SK-N-SH (cell line): Measurements from ENCODE around the gene PRKN. TPM values are rescaled to one million over a fixed set of nuclear protein-coding genes. Genes with fewer than 3 reads are reported as not detected.

Experiments
- CTCF ChIA-PET: fragments of 300-600, 350-600 bp; formaldehyde crosslinking; extraction: SDS; loops from one replicate; lab custom pipeline; 2021; lab: Yijun Ruan, JAX
- POLR2A ChIA-PET: fragments of 350-600 bp; sonication (Branson Sonifier 250); formaldehyde crosslinking; extraction: SDS; loops from one replicate; lab custom pipeline; 2020; ENCODE audit warnings: antibody characterized with exemption, inconsistent platforms; lab: Yijun Ruan, JAX
- DNase-seq: peaks from one replicate; pipeline ENCODE4 v3.0.0; 2012
- H2AFZ ChIP-seq: fragments of 200-600 bp; sonication (generic); 2 replicates; pipeline ENCODE4 v1.8.1; 2016; ENCODE audit warnings: antibody characterized with exemption, mild to moderate bottlenecking, low read depth
- H3F3A ChIP-seq: fragments of 200-600 bp; sonication (generic); replicated peaks from 2 replicates; pipeline ENCODE3; 2016; ENCODE audit warnings: antibody characterized with exemption, mild to moderate bottlenecking; ENCODE audit not compliant: insufficient read depth
- H3K27ac ChIP-seq, 2 experiments: fragments of 200-500 bp in 1 of 2; fragments of 200-600 bp in 1 of 2; sonication (Bioruptor generic) in 1 of 2; sonication (generic), shearing (Covaris generic) in 1 of 2; 2 replicates each; pipeline versions ENCODE4 v1.5.1 to v1.6.1; 2014 to 2016; ENCODE audit warnings: low read depth in 2 of 2, inconsistent platforms in 1 of 2, low read length in 1 of 2, mild to moderate bottlenecking in 1 of 2, mixed read lengths in 1 of 2
- H3K27me3 ChIP-seq: fragments of 200-600 bp; sonication (generic), shearing (Covaris generic); 2 replicates; pipeline ENCODE4 v1.6.1; 2016; ENCODE audit warnings: mixed run types; ENCODE audit not compliant: insufficient read depth
- H3K36me3 ChIP-seq, 2 experiments: fragments of 200-500 bp in 1 of 2; fragments of 200-600 bp in 1 of 2; sonication (Bioruptor generic) in 1 of 2; sonication (generic) in 1 of 2; replicated peaks in 1 of 2; 2 replicates each; pipeline versions ENCODE3 to v1.5.1; 2014 to 2016; ENCODE audit warnings: low read length in 1 of 2, mild to moderate bottlenecking in 1 of 2; ENCODE audit not compliant: insufficient read depth in 2 of 2, control insufficient read depth in 1 of 2
- H3K4me1 ChIP-seq, 2 experiments: fragments of 200-500 bp in 1 of 2; fragments of 200-600 bp in 1 of 2; sonication (Bioruptor generic) in 1 of 2; sonication (generic), shearing (Covaris generic) in 1 of 2; 2 replicates each; pipeline versions ENCODE4 v1.5.1 to v1.6.1; 2014 to 2016; ENCODE audit warnings: low read depth in 1 of 2, low read length in 1 of 2, mixed run types in 1 of 2; ENCODE audit not compliant: insufficient read depth in 2 of 2, control insufficient read depth in 1 of 2
- H3K4me2 ChIP-seq: fragments of 200-600 bp; sonication (generic), shearing (Covaris generic); 2 replicates; pipeline ENCODE4 v1.6.1; 2017; ENCODE audit warnings: mixed run types
- H3K4me3 ChIP-seq, 2 experiments: fragments of 200-500 bp in 1 of 2; fragments of 200-600 bp in 1 of 2; sonication (Bioruptor generic) in 1 of 2; sonication (generic), shearing (Covaris generic) in 1 of 2; 2 replicates each; pipeline versions ENCODE4 v1.5.1 to v1.8.1; 2014 to 2016; ENCODE audit warnings: low read depth in 2 of 2, inconsistent platforms in 1 of 2, low read length in 1 of 2, mild to moderate bottlenecking in 1 of 2, mixed read lengths in 1 of 2, moderate library complexity in 1 of 2
- H3K79me2 ChIP-seq: fragments of 200-600 bp; sonication (generic); 2 replicates; pipeline ENCODE4 v1.8.1; 2017; ENCODE audit warnings: mild to moderate bottlenecking; ENCODE audit not compliant: insufficient read depth
- H3K9ac ChIP-seq: fragments of 200-600 bp; sonication (generic); 2 replicates; pipeline ENCODE4 v1.6.1; 2017; ENCODE audit warnings: mixed run types
- H3K9me2 ChIP-seq: fragments of 200-600 bp; sonication (generic); 2 replicates; pipeline ENCODE4 v1.6.1; 2017; ENCODE audit warnings: mixed run types
- H3K9me3 ChIP-seq: fragments of 200-600 bp; sonication (generic); 2 replicates; pipeline ENCODE4 v1.6.1; 2017; ENCODE audit warnings: mixed run types, mild to moderate bottlenecking, moderate library complexity
- H4K20me1 ChIP-seq: fragments of 200-600 bp; sonication (generic); 2 replicates; pipeline ENCODE4 v1.6.1; 2017; ENCODE audit warnings: mild to moderate bottlenecking, mixed run types; ENCODE audit not compliant: insufficient read depth
- CHD2 ChIP-seq: fragments of 150-350 bp; IDR thresholded peaks from 2 replicates; pipeline ENCODE4 v1.6.1; 2018; ENCODE audit warnings: low read length; ENCODE audit not compliant: partially characterized antibody
- ELF1 ChIP-seq: IDR thresholded peaks from 2 replicates; pipeline ENCODE4 v1.4.0; 2012
- EZH2phosphoT487 ChIP-seq: fragments of 200-600 bp; sonication (generic); IDR thresholded peaks from 2 replicates; pipeline ENCODE4 v1.6.1; 2017; ENCODE audit warnings: low read depth, mixed run types, mild to moderate bottlenecking, antibody characterized with exemption, moderate library complexity, borderline replicate concordance
- FOSL2 ChIP-seq: IDR thresholded peaks from 2 replicates; pipeline ENCODE4 v1.4.0; 2012; ENCODE audit warnings: low read depth, mild to moderate bottlenecking, moderate library complexity, borderline replicate concordance
- GABPA ChIP-seq: IDR thresholded peaks from 2 replicates; pipeline ENCODE4 v1.4.0; 2012; ENCODE audit warnings: low read depth, mild to moderate bottlenecking
- GATA2 ChIP-seq: sonication (generic); formaldehyde crosslinking; IDR thresholded peaks from 2 replicates; pipeline ENCODE4 v1.5.0; 2020; ENCODE audit warnings: mild to moderate bottlenecking, missing genetic modification reagents
- JUND ChIP-seq: IDR thresholded peaks from 2 replicates; pipeline ENCODE4 v1.4.0; 2012
- MEF2A ChIP-seq: IDR thresholded peaks from 2 replicates; pipeline ENCODE4 v1.4.0; 2012; ENCODE audit warnings: low read depth, borderline replicate concordance
- NFIC ChIP-seq: IDR thresholded peaks from 2 replicates; pipeline ENCODE4 v1.4.0; 2012; ENCODE audit warnings: borderline replicate concordance
- NRF1 ChIP-seq: IDR thresholded peaks from 2 replicates; pipeline ENCODE4 v1.6.1; 2012; ENCODE audit warnings: low read depth, mild to moderate bottlenecking, low read length
- POLR2AphosphoS5 ChIP-seq: IDR thresholded peaks from 2 replicates; pipeline ENCODE4 v1.6.1; 2012; ENCODE audit warnings: low read depth, low read length
- TCF12 ChIP-seq: IDR thresholded peaks from 2 replicates; pipeline ENCODE4 v1.4.0; 2012
- TEAD4 ChIP-seq: IDR thresholded peaks from 2 replicates; pipeline ENCODE4 v1.4.0; 2012; ENCODE audit warnings: mild to moderate bottlenecking, borderline replicate concordance; ENCODE audit not compliant: insufficient read depth
- USF1 ChIP-seq: IDR thresholded peaks from 2 replicates; pipeline ENCODE4 v1.4.0; 2012; ENCODE audit warnings: low read depth, borderline replicate concordance
- YY1 ChIP-seq: IDR thresholded peaks from 2 replicates; pipeline ENCODE4 v1.4.0; 2012; ENCODE audit warnings: low read depth, mild to moderate bottlenecking
- WGBS: methylation state at CpG from one replicate; pipeline ENCODE4 v1.1.6; 2017; ENCODE audit warnings: low lambda C conversion rate; 5-methylcytosine and 5-hydroxymethylcytosine counted together
- polyA plus RNA-seq, 3 experiments: library from polyadenylated mRNA; depleted of rRNA; stranded (reverse); fragments of >200 nt; gene quantifications; 2 replicates each; pipeline ENCODE4 v1.2.3, GENCODE V29; 2012
- TF ChIP-seq, protein P1 (sequence below): fragments of 200-600 bp; sonication (generic); IDR thresholded peaks from 2 replicates; pipeline ENCODE4 v1.6.1; 2017; ENCODE audit warnings: antibody characterized with exemption, mild to moderate bottlenecking, moderate library complexity
- TF ChIP-seq, protein P2 (sequence below): fragments of 150-350 bp; IDR thresholded peaks from 2 replicates; pipeline ENCODE4 v1.6.1; 2017; ENCODE audit warnings: antibody characterized with exemption, low read length, low read depth, borderline replicate concordance

The PRKN gene
- polyA plus RNA-seq, 1 of the 3 experiments (the other 2 are of a cell fraction): 0.76 TPM

GRCh38 chr6:161908872-161909271 is 818.7 kb downstream of the PRKN start (continued):
- TF ChIP-seq, protein P1, sequence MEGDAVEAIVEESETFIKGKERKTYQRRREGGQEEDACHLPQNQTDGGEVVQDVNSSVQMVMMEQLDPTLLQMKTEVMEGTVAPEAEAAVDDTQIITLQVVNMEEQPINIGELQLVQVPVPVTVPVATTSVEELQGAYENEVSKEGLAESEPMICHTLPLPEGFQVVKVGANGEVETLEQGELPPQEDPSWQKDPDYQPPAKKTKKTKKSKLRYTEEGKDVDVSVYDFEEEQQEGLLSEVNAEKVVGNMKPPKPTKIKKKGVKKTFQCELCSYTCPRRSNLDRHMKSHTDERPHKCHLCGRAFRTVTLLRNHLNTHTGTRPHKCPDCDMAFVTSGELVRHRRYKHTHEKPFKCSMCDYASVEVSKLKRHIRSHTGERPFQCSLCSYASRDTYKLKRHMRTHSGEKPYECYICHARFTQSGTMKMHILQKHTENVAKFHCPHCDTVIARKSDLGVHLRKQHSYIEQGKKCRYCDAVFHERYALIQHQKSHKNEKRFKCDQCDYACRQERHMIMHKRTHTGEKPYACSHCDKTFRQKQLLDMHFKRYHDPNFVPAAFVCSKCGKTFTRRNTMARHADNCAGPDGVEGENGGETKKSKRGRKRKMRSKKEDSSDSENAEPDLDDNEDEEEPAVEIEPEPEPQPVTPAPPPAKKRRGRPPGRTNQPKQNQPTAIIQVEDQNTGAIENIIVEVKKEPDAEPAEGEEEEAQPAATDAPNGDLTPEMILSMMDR: no peak
- TF ChIP-seq GATA2 (CRISPR knock-in tag): no peak
- TF ChIP-seq, protein P2, sequence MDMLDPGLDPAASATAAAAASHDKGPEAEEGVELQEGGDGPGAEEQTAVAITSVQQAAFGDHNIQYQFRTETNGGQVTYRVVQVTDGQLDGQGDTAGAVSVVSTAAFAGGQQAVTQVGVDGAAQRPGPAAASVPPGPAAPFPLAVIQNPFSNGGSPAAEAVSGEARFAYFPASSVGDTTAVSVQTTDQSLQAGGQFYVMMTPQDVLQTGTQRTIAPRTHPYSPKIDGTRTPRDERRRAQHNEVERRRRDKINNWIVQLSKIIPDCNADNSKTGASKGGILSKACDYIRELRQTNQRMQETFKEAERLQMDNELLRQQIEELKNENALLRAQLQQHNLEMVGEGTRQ: no peak
- TF ChIP-seq YY1: no peak
- TF ChIP-seq GABPA: no peak

GRCh38 chr6:161906571-161906970 is 821.0 kb downstream of the PRKN start:
- ChIA-PET CTCF (no interaction called here), POLR2A (no interaction called here)
- 40% methylated on average over 4 of the region's 5 CpGs for WGBS
- Histone ChIP-seq H3F3A (no peaks in the 10 kb centered on the region), H3K4me3 (no peak overlapping the region), H3K4me1 (no peaks in the 10 kb centered on the region; a peak in 1 of 4 replicates), H3K9ac (no peak overlapping the region)
- TF ChIP-seq NFIC: no peak
- TF ChIP-seq USF1: no peak
- no peak for TF ChIP-seq POLR2AphosphoS5
- TF ChIP-seq, protein P1: no peak
- no peak for TF ChIP-seq JUND
- TF ChIP-seq FOSL2: no peak
- TF ChIP-seq TEAD4: no peak
- TF ChIP-seq MEF2A: no peak
- no peak for TF ChIP-seq GABPA
- no peak for TF ChIP-seq CHD2
- no peak for TF ChIP-seq ELF1
- TF ChIP-seq NRF1: no peak
- TF ChIP-seq EZH2phosphoT487: no peak
- TF ChIP-seq TCF12: no peak
- TF ChIP-seq, all 33 proteins: peak for 0
- no peak for DNase-seq
- H3K79me2 ChIP-seq: no peaks in the 10 kb centered on the region
- H3K9me2 ChIP-seq: no peaks in the 10 kb centered on the region
- H3K27me3 ChIP-seq: no peaks in the 10 kb centered on the region
- H3K27ac ChIP-seq: no peak overlapping the region
- H3K4me2 ChIP-seq: no peak overlapping the region
- H3K36me3 ChIP-seq: no peaks in the 10 kb centered on the region
- H3K9me3 ChIP-seq: no peaks in the 10 kb centered on the region
- H2AFZ ChIP-seq: no peak overlapping the region
- no peaks in the 10 kb centered on the region for H4K20me1 ChIP-seq
